Activated T-cell treated with anti-CD3 and anti-CD28 coated beads for 24 hours (primary cell): ENCODE results near the gene CCDC91.
A peak's percentile ranks its signal among the peaks of the same experiment; 100 is the strongest.

Source experiments
- DNase-seq: peaks from one replicate; pipeline ENCODE4 v3.0.0-alpha.2; 2020; ENCODE audit warnings: low read depth

The CCDC91 gene

GRCh38 chr12:28190321-28191050 lies at the start of gene CCDC91:
TSS of gene CCDC91 (plus strand) at chr12:28190456. CDS start at chr12:28257216, 66,760 bp downstream.
- DNase-seq, result peak; percentile 81

GRCh38 chr12:28144059-28144458 lies 46.2 kb upstream of the CCDC91 start:
- no peak for DNase-seq

- DNase-seq, result no peak
Measured at GRCh38 chr12:28144532-28144931, 45.7 kb upstream of the CCDC91 start.

- no peak for DNase-seq
Measured at GRCh38 chr12:28145216-28145615, 45.0 kb upstream of the CCDC91 start.

GRCh38 chr12:28149279-28149678 lies 41.0 kb upstream of the CCDC91 start:
- no peak for DNase-seq

- DNase-seq, result no peak
Measured at GRCh38 chr12:28156362-28156761, 33.9 kb upstream of the CCDC91 start.

- DNase-seq, result no peak
Measured at GRCh38 chr12:28156804-28157203, 33.5 kb upstream of the CCDC91 start.

- DNase-seq, result no peak
Measured at GRCh38 chr12:28158353-28158752, 31.9 kb upstream of the CCDC91 start.

GRCh38 chr12:28159688-28160087 lies 30.6 kb upstream of the CCDC91 start:
- no peak for DNase-seq

GRCh38 chr12:28161697-28162096 lies 28.6 kb upstream of the CCDC91 start:
- no peak for DNase-seq

GRCh38 chr12:28162697-28163096 lies 27.6 kb upstream of the CCDC91 start:
- DNase-seq, result no peak

GRCh38 chr12:28164644-28165275 lies 25.5 kb upstream of the CCDC91 start:
- DNase-seq, result no peak

GRCh38 chr12:28167981-28168485 lies 22.2 kb upstream of the CCDC91 start:
- no peak for DNase-seq

GRCh38 chr12:28171356-28172060 lies 18.7 kb upstream of the CCDC91 start:
- DNase-seq, result no peak

GRCh38 chr12:28172434-28173030 lies 17.7 kb upstream of the CCDC91 start:
- no peak for DNase-seq

- no peak for DNase-seq
Measured at GRCh38 chr12:28173440-28173839, 16.8 kb upstream of the CCDC91 start.

GRCh38 chr12:28175098-28175589 lies 15.1 kb upstream of the CCDC91 start:
- DNase-seq, result no peak

GRCh38 chr12:28176295-28176694 lies 14.0 kb upstream of the CCDC91 start:
- DNase-seq, result no peak

GRCh38 chr12:28177461-28177860 lies 12.8 kb upstream of the CCDC91 start:
- DNase-seq, result no peak

- no peak for DNase-seq
Measured at GRCh38 chr12:28177905-28178304, 12.4 kb upstream of the CCDC91 start.

- no peak for DNase-seq
Measured at GRCh38 chr12:28178775-28179174, 11.5 kb upstream of the CCDC91 start.

- no peak for DNase-seq
Measured at GRCh38 chr12:28180786-28181185, 9.5 kb upstream of the CCDC91 start.
